ENCODE data around the gene RASA1.

DNA sequence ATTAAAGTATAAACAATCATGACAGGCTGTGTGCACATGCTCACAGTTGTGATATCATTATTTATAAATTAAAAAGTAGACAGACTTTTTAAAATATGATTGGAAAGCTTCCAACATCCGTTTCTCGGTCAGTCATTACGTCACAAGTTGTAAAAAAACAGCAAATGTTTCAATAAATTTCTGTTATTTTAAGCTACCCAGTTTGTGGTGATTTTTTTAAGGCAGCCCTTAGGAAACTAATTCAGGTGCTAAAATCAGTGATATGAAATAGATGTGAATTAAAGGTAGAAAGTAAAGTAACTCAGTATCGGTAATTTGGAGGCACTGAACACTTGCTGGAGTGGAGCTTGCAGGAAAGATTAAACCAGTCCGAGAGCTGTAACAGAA is 143.9 kb downstream of the RASA1 start:
- TF ChIP-seq, protein P1, sequence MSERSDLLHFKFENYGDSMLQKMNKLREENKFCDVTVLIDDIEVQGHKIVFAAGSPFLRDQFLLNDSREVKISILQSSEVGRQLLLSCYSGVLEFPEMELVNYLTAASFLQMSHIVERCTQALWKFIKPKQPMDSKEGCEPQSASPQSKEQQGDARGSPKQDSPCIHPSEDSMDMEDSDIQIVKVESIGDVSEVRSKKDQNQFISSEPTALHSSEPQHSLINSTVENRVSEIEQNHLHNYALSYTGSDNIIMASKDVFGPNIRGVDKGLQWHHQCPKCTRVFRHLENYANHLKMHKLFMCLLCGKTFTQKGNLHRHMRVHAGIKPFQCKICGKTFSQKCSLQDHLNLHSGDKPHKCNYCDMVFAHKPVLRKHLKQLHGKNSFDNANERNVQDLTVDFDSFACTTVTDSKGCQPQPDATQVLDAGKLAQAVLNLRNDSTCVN (CRISPR knock-in tag; IDR thresholded peaks at IDR 0.05) = no peak
- TF ChIP-seq POLR2A (conservative IDR thresholded peaks at IDR 0.05) (no peak), STAG1 (CRISPR knock-in tag; IDR thresholded peaks at IDR 0.05; ENCODE audit: borderline replicate concordance) (no peak)

Measured in K562 (cell line).